22Rv1 (cell line): ENCODE results near the gene CYTL1.
"Not testable (repeated sequence)": the region's sequence is repeated elsewhere in the genome, so short reads cannot be mapped to it uniquely, and the experiment has no call there.

Experiments
- ZFX ChIP-seq: fragments of 450-650 bp; IDR thresholded peaks from 2 replicates; pipeline ENCODE4 v1.6.1; 2017; ENCODE audit warnings: antibody characterized with exemption, borderline replicate concordance
- TF ChIP-seq, protein P1 (sequence below): fragments of 450-650 bp; IDR thresholded peaks from 2 replicates; pipeline ENCODE4 v1.5.1; 2017; ENCODE audit warnings: mild to moderate bottlenecking

DNA sequence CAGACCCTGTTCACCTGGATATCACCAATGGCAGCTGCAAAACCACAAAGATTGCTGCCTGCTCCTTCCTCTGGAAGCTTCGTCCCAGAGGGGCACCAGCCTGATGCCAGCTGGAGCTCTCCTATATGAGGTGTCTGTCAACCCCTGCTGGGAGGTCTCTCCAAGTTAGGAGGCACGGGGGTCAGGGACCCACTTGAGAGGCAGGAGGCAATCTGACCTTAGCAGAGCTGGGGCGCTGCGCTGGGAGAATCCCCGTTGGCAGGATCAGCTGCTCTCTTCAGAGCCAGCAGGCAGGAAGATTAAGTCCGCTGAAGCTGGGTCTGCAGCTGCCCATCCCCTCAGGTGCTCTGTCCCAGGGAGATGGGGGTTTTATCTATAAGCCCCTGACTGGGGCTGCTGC lies 17.6 kb downstream of the CYTL1 start:
- TF ChIP-seq, protein P1, sequence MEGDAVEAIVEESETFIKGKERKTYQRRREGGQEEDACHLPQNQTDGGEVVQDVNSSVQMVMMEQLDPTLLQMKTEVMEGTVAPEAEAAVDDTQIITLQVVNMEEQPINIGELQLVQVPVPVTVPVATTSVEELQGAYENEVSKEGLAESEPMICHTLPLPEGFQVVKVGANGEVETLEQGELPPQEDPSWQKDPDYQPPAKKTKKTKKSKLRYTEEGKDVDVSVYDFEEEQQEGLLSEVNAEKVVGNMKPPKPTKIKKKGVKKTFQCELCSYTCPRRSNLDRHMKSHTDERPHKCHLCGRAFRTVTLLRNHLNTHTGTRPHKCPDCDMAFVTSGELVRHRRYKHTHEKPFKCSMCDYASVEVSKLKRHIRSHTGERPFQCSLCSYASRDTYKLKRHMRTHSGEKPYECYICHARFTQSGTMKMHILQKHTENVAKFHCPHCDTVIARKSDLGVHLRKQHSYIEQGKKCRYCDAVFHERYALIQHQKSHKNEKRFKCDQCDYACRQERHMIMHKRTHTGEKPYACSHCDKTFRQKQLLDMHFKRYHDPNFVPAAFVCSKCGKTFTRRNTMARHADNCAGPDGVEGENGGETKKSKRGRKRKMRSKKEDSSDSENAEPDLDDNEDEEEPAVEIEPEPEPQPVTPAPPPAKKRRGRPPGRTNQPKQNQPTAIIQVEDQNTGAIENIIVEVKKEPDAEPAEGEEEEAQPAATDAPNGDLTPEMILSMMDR = not testable (repeated sequence)
- TF ChIP-seq ZFX = not testable (repeated sequence)
